PC-9 (cell line): ENCODE results near the gene SLC6A1. TPM values are rescaled to one million over a fixed set of nuclear protein-coding genes. Genes with fewer than 3 reads are reported as not detected.

Experiments
- BruUV-seq: library from RNA; stranded (reverse); fragments of 400-500 nt; replicated peaks from 2 replicates; lab custom pipeline; 2021; lab: Mats Ljungman, UMichigan
- CTCF ChIA-PET: fragments of 300-600 bp; sonication (Branson Sonifier 250); formaldehyde crosslinking; loops from one replicate; lab custom pipeline; 2022; ENCODE audit warnings: antibody characterized with exemption; lab: Charles Lee
- POLR2A ChIA-PET: fragments of 300-600 bp; sonication (Branson Sonifier 250); formaldehyde crosslinking; loops from one replicate; lab custom pipeline; 2022; ENCODE audit warnings: antibody characterized with exemption; ENCODE audit not compliant: unreplicated experiment; lab: Charles Lee
- DNase-seq, 2 experiments: peaks; one replicate each; pipeline versions ENCODE4 v3.0.0 to v3.0.0-alpha.2; 2015 to 2022; ENCODE audit warnings: mixed read lengths in 1 of 2
- H2AFZ ChIP-seq: fragments of 200-600 bp; sonication (generic); 2 replicates; pipeline ENCODE4 v1.8.1; 2017; ENCODE audit warnings: antibody characterized with exemption
- H3F3A ChIP-seq: fragments of 200-600 bp; sonication (generic); 2 replicates; pipeline ENCODE4 v1.8.1; 2017; ENCODE audit warnings: antibody characterized with exemption, mild to moderate bottlenecking, low read depth; ENCODE audit not compliant: insufficient read depth
- H3K27ac ChIP-seq: fragments of 200-600 bp; sonication (generic); 2 replicates; pipeline ENCODE4 v1.6.1; 2016; ENCODE audit warnings: mixed run types
- H3K27me3 ChIP-seq: fragments of 200-600 bp; sonication (generic); 2 replicates; pipeline ENCODE4 v1.6.1; 2016; ENCODE audit warnings: low read depth, mixed run types; ENCODE audit not compliant: insufficient read depth
- H3K36me3 ChIP-seq: fragments of 200-600 bp; sonication (generic); 2 replicates; pipeline ENCODE4 v1.6.1; 2016; ENCODE audit warnings: low read depth, mixed run types
- H3K4me1 ChIP-seq: fragments of 200-600 bp; sonication (generic); replicated peaks from 2 replicates; pipeline ENCODE4 v1.6.1; 2016; ENCODE audit warnings: mixed run types; ENCODE audit not compliant: insufficient read depth
- H3K4me2 ChIP-seq: fragments of 200-600 bp; sonication (generic); 2 replicates; pipeline ENCODE4 v1.6.1; 2017; ENCODE audit warnings: mixed run types
- H3K4me3 ChIP-seq: fragments of 200-600 bp; sonication (generic); 2 replicates; pipeline ENCODE4 v1.6.1; 2016; ENCODE audit warnings: mixed run types
- H3K79me2 ChIP-seq: fragments of 200-600 bp; sonication (generic); 2 replicates; pipeline ENCODE4 v1.6.1; 2017; ENCODE audit warnings: low read depth, mixed run types
- H3K9me2 ChIP-seq: fragments of 200-600 bp; sonication (generic); 2 replicates; pipeline ENCODE4 v1.8.1; 2017; ENCODE audit warnings: mild to moderate bottlenecking; ENCODE audit not compliant: insufficient read depth
- H3K9me3 ChIP-seq: fragments of 200-600 bp; sonication (generic); 2 replicates; pipeline ENCODE4 v1.8.1; 2016; ENCODE audit warnings: low read depth; ENCODE audit not compliant: insufficient read depth
- H4K20me1 ChIP-seq: fragments of 200-600 bp; sonication (generic); 2 replicates; pipeline ENCODE4 v1.8.1; 2017; ENCODE audit not compliant: insufficient read depth
- EZH2 ChIP-seq: fragments of 200-600 bp; sonication (generic); IDR thresholded peaks from 2 replicates; pipeline ENCODE4 v1.8.0; 2017; ENCODE audit warnings: antibody characterized with exemption, low read depth
- intact Hi-C: fragments of 100-400 bp; cut with micrococcal nuclease; formaldehyde crosslinking; loops from one replicate; pipeline ENCODE4 v1.10.0; 2022; ENCODE audit not compliant: unreplicated experiment
- total RNA-seq: library from RNA; stranded (reverse); gene quantifications from 2 replicates; pipeline ENCODE4 v1.2.3, GENCODE V29; 2021
- TF ChIP-seq, protein P1 (sequence below): fragments of 200-600 bp; sonication (generic); conservative IDR thresholded peaks from 2 replicates; pipeline ENCODE4 v1.6.1; 2017; ENCODE audit warnings: mixed run types, antibody characterized with exemption, mild to moderate bottlenecking, moderate library complexity

The SLC6A1 gene
- total RNA-seq, 1 experiment from 2014 or later: not detected

DNA sequence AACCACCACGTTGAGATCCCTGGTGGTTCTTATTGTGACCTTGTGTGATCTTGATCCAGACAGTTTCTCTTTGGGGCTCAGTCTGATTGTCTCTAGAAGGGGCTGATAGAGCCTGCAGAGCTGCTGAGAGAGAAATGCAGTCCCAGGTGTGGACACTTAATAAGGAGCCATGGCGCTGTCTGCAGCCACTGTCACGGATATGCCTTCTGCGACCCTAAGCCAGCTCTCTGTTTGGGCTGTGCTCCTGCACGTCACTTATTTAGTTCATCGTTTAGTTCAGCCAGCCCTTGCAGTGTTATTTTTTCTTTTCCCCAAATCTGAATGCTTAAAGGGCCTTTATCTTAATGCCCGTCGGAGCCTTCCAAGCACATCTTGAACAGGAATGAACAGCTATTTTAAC lies 12.0 kb downstream of the SLC6A1 start:
- ChIA-PET POLR2A (no interaction called here), CTCF (no interaction called here)
- intact Hi-C loops: no loop called here
- TF ChIP-seq, protein P1, sequence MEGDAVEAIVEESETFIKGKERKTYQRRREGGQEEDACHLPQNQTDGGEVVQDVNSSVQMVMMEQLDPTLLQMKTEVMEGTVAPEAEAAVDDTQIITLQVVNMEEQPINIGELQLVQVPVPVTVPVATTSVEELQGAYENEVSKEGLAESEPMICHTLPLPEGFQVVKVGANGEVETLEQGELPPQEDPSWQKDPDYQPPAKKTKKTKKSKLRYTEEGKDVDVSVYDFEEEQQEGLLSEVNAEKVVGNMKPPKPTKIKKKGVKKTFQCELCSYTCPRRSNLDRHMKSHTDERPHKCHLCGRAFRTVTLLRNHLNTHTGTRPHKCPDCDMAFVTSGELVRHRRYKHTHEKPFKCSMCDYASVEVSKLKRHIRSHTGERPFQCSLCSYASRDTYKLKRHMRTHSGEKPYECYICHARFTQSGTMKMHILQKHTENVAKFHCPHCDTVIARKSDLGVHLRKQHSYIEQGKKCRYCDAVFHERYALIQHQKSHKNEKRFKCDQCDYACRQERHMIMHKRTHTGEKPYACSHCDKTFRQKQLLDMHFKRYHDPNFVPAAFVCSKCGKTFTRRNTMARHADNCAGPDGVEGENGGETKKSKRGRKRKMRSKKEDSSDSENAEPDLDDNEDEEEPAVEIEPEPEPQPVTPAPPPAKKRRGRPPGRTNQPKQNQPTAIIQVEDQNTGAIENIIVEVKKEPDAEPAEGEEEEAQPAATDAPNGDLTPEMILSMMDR: no peak
- no peak for TF ChIP-seq EZH2
- H4K20me1 ChIP-seq: 0 out of 2 replicates have a peak, but pooled peaks cover 6% of the 10 kb centered on the region
- no peaks in the 10 kb centered on the region for H3K9me2 ChIP-seq
- no peak overlapping the region for H2AFZ ChIP-seq
- no peaks in the 10 kb centered on the region for H3K4me1 ChIP-seq
- no peaks in the 10 kb centered on the region for H3K79me2 ChIP-seq
- BruUV-seq: no TSS peak
- H3K4me3 ChIP-seq: no peak overlapping the region
- H3K9me3 ChIP-seq: no peaks in the 10 kb centered on the region
- no peaks in the 10 kb centered on the region for H3F3A ChIP-seq
- H3K4me2 ChIP-seq: no peak overlapping the region
- no peaks in the 10 kb centered on the region for H3K36me3 ChIP-seq
- no peak for DNase-seq
- no peak overlapping the region for H3K27ac ChIP-seq
- H3K27me3 ChIP-seq: peaks cover 98% of the 10 kb centered on the region

DNA sequence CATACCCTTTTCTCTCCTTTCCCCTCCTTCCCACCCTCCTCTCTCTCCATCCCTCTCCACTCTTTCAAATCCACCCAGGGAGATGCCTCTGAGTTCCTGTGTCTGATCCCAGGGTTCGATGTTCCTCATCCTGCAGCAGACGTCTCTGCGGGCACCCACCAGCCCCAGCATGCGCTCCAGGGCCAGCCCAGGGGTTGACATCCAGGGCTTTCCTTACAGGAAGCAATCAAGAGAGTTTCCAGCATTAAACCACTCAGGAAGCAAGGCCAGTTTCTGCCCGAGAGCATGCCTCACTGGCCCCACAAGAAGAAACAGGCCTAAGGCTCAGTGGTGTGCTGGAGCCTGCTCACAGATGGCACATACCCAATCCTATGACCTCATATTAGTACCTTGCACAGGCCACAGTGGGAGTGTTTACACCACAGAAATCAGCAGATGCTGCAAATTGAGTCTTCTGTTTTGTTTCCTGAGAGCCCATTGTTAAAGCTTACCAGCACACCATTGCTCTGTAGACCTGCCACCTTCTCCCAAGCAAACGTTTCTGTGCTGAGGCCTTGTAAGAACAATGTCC lies 13.2 kb downstream of the SLC6A1 start:
- no peaks in the 10 kb centered on the region for H3K9me2 ChIP-seq
- intact Hi-C loops: no loop called here
- H3K36me3 ChIP-seq: no peaks in the 10 kb centered on the region
- H2AFZ ChIP-seq: no peak overlapping the region
- POLR2A ChIA-PET: no interaction called here
- H3K4me3 ChIP-seq: no peak overlapping the region
- H3K4me1 ChIP-seq: no peaks in the 10 kb centered on the region
- TF ChIP-seq, protein P1: no peak
- TF ChIP-seq EZH2: no peak
- H3F3A ChIP-seq: no peaks in the 10 kb centered on the region
- H3K4me2 ChIP-seq: no peak overlapping the region
- 0 out of 2 replicates have a peak, but pooled peaks cover 6% of the 10 kb centered on the region for H4K20me1 ChIP-seq
- H3K9me3 ChIP-seq: no peaks in the 10 kb centered on the region
- CTCF ChIA-PET: no interaction called here
- H3K79me2 ChIP-seq: no peaks in the 10 kb centered on the region
- no peak for DNase-seq
- H3K27me3 ChIP-seq: peaks cover 98% of the 10 kb centered on the region
- no TSS peak for BruUV-seq
- H3K27ac ChIP-seq: no peak overlapping the region

GRCh38 chr3:11006986-11007933 lies 14.7 kb downstream of the SLC6A1 start:
- H3K9me2 ChIP-seq: no peaks in the 10 kb centered on the region
- CTCF ChIA-PET: no interaction called here

More at GRCh38 chr3:11006986-11007933, 14.7 kb downstream of the SLC6A1 start:
- no peak overlapping the region for H3K27ac ChIP-seq
- POLR2A ChIA-PET: no interaction called here
- DNase-seq: no peak
- H3K9me3 ChIP-seq: no peaks in the 10 kb centered on the region
- no peak for TF ChIP-seq EZH2
- TF ChIP-seq, protein P1: no peak
- H3K4me2 ChIP-seq: no peak overlapping the region
- no peaks in the 10 kb centered on the region for H3K4me1 ChIP-seq
- peaks cover 100% of the 10 kb centered on the region for H3K27me3 ChIP-seq
- no peak overlapping the region for H3K4me3 ChIP-seq
- H2AFZ ChIP-seq: no peak overlapping the region
- no peaks in the 10 kb centered on the region for H3K36me3 ChIP-seq
- no TSS peak for BruUV-seq
- H3F3A ChIP-seq: no peaks in the 10 kb centered on the region
- H4K20me1 ChIP-seq: 0 out of 2 replicates have a peak, but pooled peaks cover 6% of the 10 kb centered on the region
- no peaks in the 10 kb centered on the region for H3K79me2 ChIP-seq
- intact Hi-C loops: no loop called here
